CD14-positive monocyte (primary cell): ENCODE measurements around the gene ELOVL6. TPM values are rescaled to one million over a fixed set of nuclear protein-coding genes. Genes with fewer than 3 reads are reported as not detected.

ENCODE experiments used
- DNase-seq, 3 donors: peaks; one replicate each; pipeline ENCODE4 v3.0.0-alpha.2; 2011 to 2022
- H2AFZ ChIP-seq: 2 replicates; pipeline ENCODE4 v1.6.0; 2012; ENCODE audit warnings: mild to moderate bottlenecking, low read depth, low read length, inconsistent platforms; ENCODE audit not compliant: insufficient read depth, poor library complexity, severe bottlenecking
- H3K27ac ChIP-seq, 2 donors: 1 replicate in 1 of 2; 2 replicates in 1 of 2; pipeline ENCODE4 v1.5.1; 2012 to 2013; ENCODE audit warnings: low read length in 2 of 2, control low read depth in 1 of 2, inconsistent platforms in 1 of 2, low read depth in 1 of 2, mild to moderate bottlenecking in 1 of 2
- H3K27me3 ChIP-seq, 2 donors: one replicate each; pipeline versions ENCODE4 v1.6.0 to v1.6.1; 2011 to 2013; ENCODE audit warnings: low read length in 2 of 2; ENCODE audit not compliant: control insufficient read depth in 2 of 2, insufficient read depth in 2 of 2
- H3K36me3 ChIP-seq, 2 donors: replicated peaks in 1 of 2; 1 replicate in 1 of 2; 2 replicates in 1 of 2; pipeline versions ENCODE4 v1.5.1 to v1.6.1; 2012 to 2013; ENCODE audit warnings: low read length in 2 of 2, control low read depth in 1 of 2, inconsistent platforms in 1 of 2, mild to moderate bottlenecking in 1 of 2; ENCODE audit not compliant: insufficient read depth in 2 of 2, control insufficient read depth in 1 of 2
- H3K4me1 ChIP-seq, 2 donors: 1 replicate in 1 of 2; 2 replicates in 1 of 2; pipeline versions ENCODE4 v1.5.1 to v1.6.1; 2012 to 2013; ENCODE audit warnings: low read length in 2 of 2, control low read depth in 1 of 2, inconsistent platforms in 1 of 2, mild to moderate bottlenecking in 1 of 2, moderate library complexity in 1 of 2; ENCODE audit not compliant: insufficient read depth in 2 of 2, control insufficient read depth in 1 of 2
- H3K4me2 ChIP-seq: replicated peaks from 2 replicates; pipeline ENCODE3; 2012; ENCODE audit warnings: low read length, moderate library complexity, mild to moderate bottlenecking; ENCODE audit not compliant: poor library complexity, severe bottlenecking; ENCODE audit errors: extremely low read depth
- H3K4me3 ChIP-seq, 3 experiments: fragments of 200-600 bp in 1 of 3; sonication (generic) in 1 of 3; replicated peaks in 1 of 3; 1 replicate in 2 of 3; 2 replicates in 1 of 3; pipeline ENCODE4 v1.5.1; 2011 to 2013; ENCODE audit warnings: low read length in 3 of 3, mild to moderate bottlenecking in 3 of 3, control low read depth in 2 of 3, low read depth in 2 of 3, inconsistent platforms in 1 of 3, moderate library complexity in 1 of 3
- H3K79me2 ChIP-seq: 2 replicates; pipeline ENCODE4 v1.6.0; 2012; ENCODE audit warnings: mild to moderate bottlenecking, control low read depth, inconsistent platforms, low read length, moderate library complexity; ENCODE audit not compliant: insufficient read depth
- H3K9ac ChIP-seq: 2 replicates; pipeline ENCODE4 v1.6.0; 2017; ENCODE audit warnings: low read length, mild to moderate bottlenecking; ENCODE audit not compliant: insufficient read depth, poor library complexity, severe bottlenecking
- H3K9me3 ChIP-seq, 2 donors: replicated peaks in 1 of 2; 1 replicate in 1 of 2; 2 replicates in 1 of 2; pipeline versions ENCODE4 v1.5.1 to v1.6.1; 2012 to 2013; ENCODE audit warnings: low read length in 2 of 2, control low read depth in 1 of 2; ENCODE audit not compliant: control insufficient read depth in 1 of 2, insufficient read depth in 1 of 2
- H4K20me1 ChIP-seq: 2 replicates; pipeline ENCODE4 v1.6.0; 2012; ENCODE audit warnings: mild to moderate bottlenecking, low read length, control low read depth, moderate library complexity; ENCODE audit not compliant: insufficient read depth
- H3K27ac Mint-ChIP-seq, 7 donors: one replicate each; pipeline ENCODE4 v1.8.0; 2020; ENCODE audit warnings: mild to moderate bottlenecking in 7 of 7, mixed read lengths in 7 of 7, moderate library complexity in 6 of 7, inconsistent platforms in 2 of 7
- H3K27me3 Mint-ChIP-seq, 3 donors: one replicate each; pipeline ENCODE4 v1.8.0; 2021 to 2022; ENCODE audit warnings: low read depth in 3 of 3, mild to moderate bottlenecking in 3 of 3, mixed read lengths in 3 of 3, moderate library complexity in 3 of 3, inconsistent platforms in 1 of 3
- H3K36me3 Mint-ChIP-seq, 2 donors: one replicate each; pipeline ENCODE4 v1.8.0; 2020; ENCODE audit warnings: mixed read lengths in 2 of 2, inconsistent platforms in 1 of 2, mild to moderate bottlenecking in 1 of 2
- H3K4me1 Mint-ChIP-seq: one replicate; pipeline ENCODE4 v1.8.0; 2020; ENCODE audit warnings: mild to moderate bottlenecking, mixed read lengths
- H3K4me3 Mint-ChIP-seq, 2 donors: one replicate each; pipeline ENCODE4 v1.8.0; 2020; ENCODE audit warnings: mild to moderate bottlenecking in 2 of 2, mixed read lengths in 2 of 2, moderate library complexity in 1 of 2
- H3K9me3 Mint-ChIP-seq, 7 donors: one replicate each; pipeline ENCODE4 v1.8.0; 2020 to 2022; ENCODE audit warnings: mixed read lengths in 7 of 7, mild to moderate bottlenecking in 6 of 7, moderate library complexity in 6 of 7, inconsistent platforms in 2 of 7
- WGBS: methylation state at CpG from one replicate; pipeline ENCODE4 v1.1.5; 2013; ENCODE audit warnings: missing lambda C conversion rate; ENCODE audit not compliant: insufficient coverage; 5-methylcytosine and 5-hydroxymethylcytosine counted together
- intact Hi-C, 2 donors: fragments of 100-400 bp; cut with micrococcal nuclease; formaldehyde crosslinking; loops; one replicate each; pipeline versions ENCODE4 v1.15.0 to v1.15.1; 2023
- polyA plus RNA-seq, 3 donors: library from polyadenylated mRNA; depleted of rRNA in 1 of 3; unstranded in 2 of 3; stranded (reverse) in 1 of 3; fragments of 300-500 nt in 2 of 3; fragments of >200 nt in 1 of 3; fragmentation: Illumina TruSeq in 2 of 3; gene quantifications; 1 replicate in 2 of 3; 2 replicates in 1 of 3; pipeline ENCODE4 v1.2.3, GENCODE V29; 2012 to 2021
- TF ChIP-seq, protein P1 (sequence below): fragments of 200-600 bp; IDR thresholded peaks from one replicate; pipeline ENCODE4 v1.8.0; 2022; ENCODE audit warnings: antibody characterized with exemption, mild to moderate bottlenecking

Gene ELOVL6
- polyA plus RNA-seq, 3 donors, result 0.11 to 0.19 TPM; not detected in 1

DNA sequence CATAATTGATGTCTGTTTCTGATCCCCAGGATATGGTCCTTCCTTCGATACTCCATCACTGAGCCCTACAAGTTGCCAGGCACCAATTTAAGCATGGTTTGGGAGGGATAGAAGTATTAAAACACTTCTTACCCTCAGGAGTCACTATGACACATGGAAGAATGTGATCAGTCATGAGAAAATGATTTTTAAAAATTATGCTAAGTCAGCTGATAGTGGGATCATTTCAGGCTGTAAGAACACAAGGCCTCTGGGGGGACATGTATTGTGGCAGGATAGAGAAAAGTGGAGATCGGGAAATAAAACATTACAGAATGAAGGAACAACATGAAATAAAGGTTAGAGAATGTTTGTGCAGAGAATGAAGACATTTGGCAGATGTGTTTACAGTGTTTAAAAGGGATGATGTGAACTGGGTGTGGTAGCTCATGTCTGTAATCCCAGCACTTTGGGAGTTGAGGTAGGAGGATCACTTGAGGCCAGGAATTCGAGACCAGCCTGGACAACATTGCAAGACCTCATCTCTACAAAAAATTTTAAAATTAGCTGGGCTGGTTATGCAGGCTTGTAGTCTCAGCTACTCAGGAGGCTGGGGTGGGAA lies 64.0 kb downstream of the ELOVL6 start:
- H3K9me3 Mint-ChIP-seq, result peaks cover 0 to 1% (median 0%) of the 10 kb centered on the region in 7 donors
- no peak overlapping the region for H3K27ac Mint-ChIP-seq
- Histone ChIP-seq H2AFZ (no peak overlapping the region), H3K36me3 (no peaks in the 10 kb centered on the region), H3K4me1 (no peaks in the 10 kb centered on the region), H3K4me2 (no peak overlapping the region), H3K27ac (no peak overlapping the region), H3K79me2 (no peaks in the 10 kb centered on the region), H3K27me3 (no peaks in the 10 kb centered on the region), H3K9me3 (no peaks in the 10 kb centered on the region), H4K20me1 (no peaks in the 10 kb centered on the region), H3K9ac (no peak overlapping the region), H3K4me3 (no peak overlapping the region)
- peaks cover 0 to 2% (median 0%) of the 10 kb centered on the region in 3 donors for H3K27me3 Mint-ChIP-seq
- TF ChIP-seq, protein P1, sequence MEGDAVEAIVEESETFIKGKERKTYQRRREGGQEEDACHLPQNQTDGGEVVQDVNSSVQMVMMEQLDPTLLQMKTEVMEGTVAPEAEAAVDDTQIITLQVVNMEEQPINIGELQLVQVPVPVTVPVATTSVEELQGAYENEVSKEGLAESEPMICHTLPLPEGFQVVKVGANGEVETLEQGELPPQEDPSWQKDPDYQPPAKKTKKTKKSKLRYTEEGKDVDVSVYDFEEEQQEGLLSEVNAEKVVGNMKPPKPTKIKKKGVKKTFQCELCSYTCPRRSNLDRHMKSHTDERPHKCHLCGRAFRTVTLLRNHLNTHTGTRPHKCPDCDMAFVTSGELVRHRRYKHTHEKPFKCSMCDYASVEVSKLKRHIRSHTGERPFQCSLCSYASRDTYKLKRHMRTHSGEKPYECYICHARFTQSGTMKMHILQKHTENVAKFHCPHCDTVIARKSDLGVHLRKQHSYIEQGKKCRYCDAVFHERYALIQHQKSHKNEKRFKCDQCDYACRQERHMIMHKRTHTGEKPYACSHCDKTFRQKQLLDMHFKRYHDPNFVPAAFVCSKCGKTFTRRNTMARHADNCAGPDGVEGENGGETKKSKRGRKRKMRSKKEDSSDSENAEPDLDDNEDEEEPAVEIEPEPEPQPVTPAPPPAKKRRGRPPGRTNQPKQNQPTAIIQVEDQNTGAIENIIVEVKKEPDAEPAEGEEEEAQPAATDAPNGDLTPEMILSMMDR, result no peak
- no peaks in the 10 kb centered on the region for H3K36me3 Mint-ChIP-seq
- intact Hi-C loops, result no loop called here
- no peaks in the 10 kb centered on the region for H3K4me1 Mint-ChIP-seq
- no peak overlapping the region for H3K4me3 Mint-ChIP-seq
- DNase-seq, result no peak
- 80% methylated on average over 1 of the region's 3 CpGs for WGBS

DNA sequence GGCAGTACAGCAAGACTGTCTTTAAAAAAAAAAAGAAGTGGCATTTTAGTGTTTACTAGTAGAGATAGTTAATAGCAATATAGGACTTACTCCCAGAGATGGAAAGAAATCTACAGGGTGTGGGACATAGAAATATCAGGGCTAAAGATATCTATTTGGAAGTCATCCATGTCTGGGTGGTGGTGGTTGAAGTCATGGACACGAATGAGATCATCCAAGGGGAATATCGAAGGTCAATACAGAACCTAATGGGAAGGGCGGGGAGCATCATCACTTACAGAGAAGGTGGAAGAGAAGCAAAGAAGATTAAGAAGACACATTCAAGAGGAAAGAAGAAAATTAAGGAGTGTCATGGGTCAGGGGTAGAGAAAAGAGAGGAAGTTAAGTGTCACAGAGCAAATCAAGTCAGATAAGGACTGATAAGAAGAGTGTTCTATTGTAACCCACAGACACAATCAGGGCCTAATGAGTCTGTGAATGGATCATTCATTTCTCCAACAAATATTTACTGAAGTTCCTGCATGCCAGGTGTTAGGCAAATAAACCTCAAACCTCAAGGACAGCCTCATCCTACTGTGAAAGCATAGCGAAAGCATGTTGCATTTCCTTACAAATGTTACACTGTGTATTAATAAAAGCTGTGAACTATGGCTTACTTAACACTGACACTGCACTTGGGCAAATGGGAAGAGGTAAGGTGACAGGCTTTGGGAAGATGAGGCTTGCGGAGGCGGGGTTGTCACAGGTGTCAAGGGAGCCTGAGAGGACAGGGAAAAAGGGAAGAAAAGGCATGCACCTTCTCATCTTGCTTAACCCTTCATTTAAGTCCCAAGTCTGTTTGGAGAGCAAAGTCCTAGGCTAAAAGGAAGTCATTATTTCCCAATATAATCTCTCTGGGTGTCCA lies 65.3 kb downstream of the ELOVL6 start:
- peaks cover 0 to 2% (median 0%) of the 10 kb centered on the region in 3 donors for H3K27me3 Mint-ChIP-seq

More for the DNA sequence above, 65.3 kb downstream of the ELOVL6 start:
- Histone ChIP-seq H3K4me2 (no peak overlapping the region), H3K27me3 (no peaks in the 10 kb centered on the region), H3K4me1 (no peaks in the 10 kb centered on the region), H2AFZ (no peak overlapping the region), H3K9me3 (no peaks in the 10 kb centered on the region), H4K20me1 (no peaks in the 10 kb centered on the region), H3K27ac (no peak overlapping the region), H3K4me3 (no peak overlapping the region), H3K79me2 (no peaks in the 10 kb centered on the region), H3K9ac (no peak overlapping the region), H3K36me3 (no peaks in the 10 kb centered on the region)
- Mint-ChIP-seq H3K4me1 (no peaks in the 10 kb centered on the region), H3K27ac (peak overlapping the region in 1 of 7 donors; percentile 43), H3K36me3 (no peaks in the 10 kb centered on the region), H3K9me3 (peaks cover 0 to 1% (median 0%) of the 10 kb centered on the region in 7 donors), H3K4me3 (no peak overlapping the region)
- TF ChIP-seq, protein P1, result no peak
- no peak for DNase-seq
- intact Hi-C loops, result no loop called here
- WGBS, result 95% methylated on average over 3 of the region's 6 CpGs
